HL-60/S4 treated with retinoic acid at 250 ng/mL for 4 days and 3 days (cell line): ENCODE results near the gene MAPK10.
"Not testable (repeated sequence)": the region's sequence is repeated elsewhere in the genome, so short reads cannot be mapped to it uniquely, and the experiment has no call there.

Source experiments
- in situ Hi-C: fragments of 300-500 bp; cut with MboI; formaldehyde crosslinking; loops from 2 replicates; pipeline ENCODE4 v1.7.0; 2022; ENCODE audit warnings: low sequenced_read_pairs

Gene MAPK10

DNA sequence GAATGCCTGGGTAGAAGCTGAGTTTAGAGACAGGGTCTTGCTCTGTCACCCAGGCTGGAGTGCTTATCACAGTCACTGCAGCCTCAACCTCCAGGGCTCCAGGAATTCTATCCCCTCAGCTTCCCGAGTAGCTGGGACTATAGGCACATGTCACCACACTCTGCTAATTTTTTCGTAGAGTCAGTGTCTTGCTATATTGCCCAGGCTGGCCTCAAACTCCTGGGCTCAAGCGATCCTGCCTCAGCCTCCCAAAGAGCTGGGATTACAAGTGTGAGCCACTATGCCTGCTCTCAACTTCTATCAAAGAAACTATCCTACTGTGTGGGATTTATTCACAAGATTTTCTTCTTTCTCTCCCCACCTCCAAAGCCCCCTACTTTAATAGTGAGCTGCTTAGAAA, 15.7 kb downstream of the MAPK10 start:
- in situ Hi-C loops = no loop called here

DNA sequence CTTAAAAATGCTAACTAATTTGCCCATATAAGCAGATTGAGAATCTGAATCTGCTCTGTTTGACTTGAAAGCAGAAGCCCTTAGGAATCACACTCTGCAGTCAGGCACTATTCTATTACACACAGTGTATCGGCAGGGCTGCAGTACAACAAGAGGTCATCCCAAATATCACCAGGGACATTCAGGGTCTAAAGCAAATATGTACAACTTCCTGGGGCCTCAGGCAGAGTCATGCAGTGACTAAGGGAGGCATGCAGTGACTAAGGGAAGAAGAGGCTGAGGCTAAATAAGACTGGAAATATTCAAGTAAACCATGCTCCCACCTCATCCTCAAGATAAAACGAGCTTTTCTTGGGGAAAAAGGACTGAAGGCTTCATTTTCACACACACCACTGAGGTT, 20.9 kb downstream of the MAPK10 start:
- in situ Hi-C loops = no loop called here

DNA sequence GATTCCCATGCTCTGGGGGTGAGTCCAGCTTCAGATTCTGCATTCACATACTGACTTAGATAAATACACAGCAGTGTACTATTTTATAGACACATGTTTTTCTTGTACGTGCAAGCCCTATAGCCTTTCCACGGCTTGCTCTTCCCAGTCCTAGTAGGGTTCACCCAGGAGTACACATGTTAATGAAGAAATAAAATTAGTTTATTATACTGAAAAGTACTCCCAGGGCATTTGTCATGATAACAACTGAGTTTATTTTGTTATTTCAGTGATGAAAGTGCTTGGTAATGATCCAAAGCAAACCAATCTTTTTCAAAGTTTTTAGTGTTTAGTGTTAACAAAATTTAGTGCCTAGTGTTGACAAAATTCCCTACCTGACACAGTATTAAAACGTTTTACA, 21.3 kb downstream of the MAPK10 start:
- in situ Hi-C loops = no loop called here

DNA sequence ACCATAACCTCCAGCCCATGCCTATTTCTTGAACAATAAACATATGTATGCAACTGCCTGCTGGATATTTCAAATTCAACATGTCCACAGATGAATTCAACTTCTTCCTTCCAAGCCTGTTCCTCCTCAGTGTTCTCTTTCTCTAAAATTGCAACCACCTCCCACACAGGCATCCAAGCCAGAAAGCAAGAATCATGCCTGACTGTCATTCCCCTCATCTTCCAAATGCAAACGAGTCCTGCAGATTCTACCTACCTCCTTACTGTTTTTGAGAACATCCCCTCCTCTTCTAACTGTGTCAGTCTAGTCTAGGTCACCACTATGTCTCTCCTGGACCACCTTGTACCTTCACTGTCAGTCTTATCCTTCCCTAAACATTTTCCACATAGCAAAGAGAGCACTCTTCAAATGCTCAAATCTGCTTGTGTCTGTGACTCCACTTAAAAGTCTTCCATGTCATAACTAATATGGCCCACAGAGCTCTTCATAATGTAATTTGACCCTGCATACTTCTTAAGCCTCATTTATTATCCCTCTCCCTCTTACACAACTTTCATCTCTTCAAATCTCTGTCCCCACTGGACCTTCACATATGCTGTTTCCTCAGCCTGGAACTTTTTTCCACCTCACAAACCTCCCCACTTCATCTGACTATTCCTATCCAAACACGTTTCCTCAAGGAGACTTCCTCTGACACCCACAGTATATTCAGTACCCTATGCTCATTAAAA, 25.7 kb downstream of the MAPK10 start:
- in situ Hi-C loops = no loop called here

DNA sequence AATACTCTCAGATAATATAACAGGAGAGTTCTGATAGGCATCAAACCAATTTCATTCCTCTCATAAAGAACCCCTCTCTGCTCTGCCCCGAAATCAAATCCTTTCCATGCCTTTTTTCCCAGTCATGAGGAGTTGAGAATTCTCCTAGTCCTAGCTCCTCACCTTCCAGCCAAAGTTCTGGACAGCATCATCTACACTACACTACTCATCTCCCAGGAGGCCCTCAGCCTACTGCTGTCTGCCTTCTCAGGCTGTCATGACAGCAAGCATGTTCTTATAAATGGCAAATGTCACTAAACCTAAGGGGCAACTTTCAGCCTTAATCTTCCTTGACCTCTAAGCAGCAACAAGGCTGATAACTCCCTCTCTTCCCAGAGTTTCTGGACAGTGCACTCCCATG, 26.6 kb downstream of the MAPK10 start:
- in situ Hi-C loops = no loop called here

DNA sequence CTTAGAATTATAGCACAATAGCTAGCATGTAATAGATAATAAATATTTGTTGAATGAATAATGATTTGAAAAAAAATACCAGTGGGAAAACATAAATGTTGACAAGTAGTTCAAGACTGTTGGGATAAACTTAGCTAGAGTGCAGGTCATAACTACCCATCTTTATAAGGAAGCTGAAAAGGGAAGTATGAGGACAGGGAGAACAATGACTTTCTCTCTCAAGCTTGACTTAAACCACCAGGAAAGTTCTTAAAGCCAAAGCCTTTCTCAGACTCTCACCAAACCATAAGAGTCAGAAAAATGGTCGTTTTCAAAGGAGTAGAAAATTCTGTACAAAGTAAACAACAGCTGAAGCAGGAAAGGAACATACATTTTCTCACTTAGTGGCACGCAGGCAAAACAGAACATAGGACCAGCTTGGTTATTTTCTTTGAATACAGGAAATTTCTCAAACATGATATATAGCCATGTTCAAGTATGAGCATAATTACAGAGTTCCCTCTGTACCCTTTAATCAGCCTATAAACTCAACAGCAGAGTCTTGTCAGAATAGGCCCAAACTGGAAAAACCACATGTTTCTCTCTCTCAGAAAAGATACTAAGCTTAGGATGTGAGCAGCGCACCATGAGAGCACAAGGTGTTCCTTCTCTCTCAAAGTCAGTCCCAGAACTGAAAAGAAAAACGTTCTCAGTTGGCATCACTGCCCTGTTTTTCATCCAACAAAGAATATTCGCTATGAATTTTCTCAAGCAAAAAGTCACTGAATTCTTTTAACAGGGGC, 28.7 kb downstream of the MAPK10 start:
- in situ Hi-C loops = no loop called here

DNA sequence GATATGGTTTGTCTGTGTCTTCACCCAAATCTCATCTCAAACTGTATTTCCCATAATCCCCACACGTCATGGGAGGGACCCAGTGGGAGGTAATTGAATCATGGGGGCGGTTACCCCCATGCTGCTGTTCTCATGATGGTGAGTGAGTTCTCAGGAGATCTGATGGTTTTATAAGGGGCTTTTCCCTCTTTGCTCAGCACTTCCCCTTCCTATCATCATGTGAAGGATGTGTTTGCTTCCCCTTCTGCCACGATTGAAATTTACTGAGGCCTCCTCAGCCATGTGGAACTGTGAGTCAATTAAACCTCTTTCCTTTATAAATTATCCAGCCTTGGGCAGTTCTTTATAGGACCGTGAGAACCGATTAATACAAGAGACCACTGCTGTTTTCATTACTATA, 29.4 kb downstream of the MAPK10 start:
- in situ Hi-C loops = not testable (repeated sequence)

DNA sequence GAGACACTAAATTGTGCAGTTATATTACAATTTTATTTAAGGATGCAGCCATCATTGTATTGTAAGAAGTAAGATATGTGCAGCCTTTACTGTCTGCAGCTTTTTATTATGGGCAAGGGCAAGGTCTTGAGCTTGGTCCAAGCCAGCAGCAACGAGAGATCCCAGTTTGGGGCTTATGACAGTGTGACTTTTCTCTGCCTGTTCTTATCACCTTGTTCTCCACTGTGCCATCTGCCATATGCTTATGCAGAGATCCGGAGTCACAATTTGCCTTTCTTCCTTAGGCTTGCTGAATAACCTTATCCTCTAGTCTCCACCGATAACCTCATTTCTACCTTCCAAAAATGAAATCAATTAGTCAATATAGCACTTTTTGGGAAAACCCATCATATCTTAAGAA, 30.4 kb downstream of the MAPK10 start:
- in situ Hi-C loops = no loop called here

DNA sequence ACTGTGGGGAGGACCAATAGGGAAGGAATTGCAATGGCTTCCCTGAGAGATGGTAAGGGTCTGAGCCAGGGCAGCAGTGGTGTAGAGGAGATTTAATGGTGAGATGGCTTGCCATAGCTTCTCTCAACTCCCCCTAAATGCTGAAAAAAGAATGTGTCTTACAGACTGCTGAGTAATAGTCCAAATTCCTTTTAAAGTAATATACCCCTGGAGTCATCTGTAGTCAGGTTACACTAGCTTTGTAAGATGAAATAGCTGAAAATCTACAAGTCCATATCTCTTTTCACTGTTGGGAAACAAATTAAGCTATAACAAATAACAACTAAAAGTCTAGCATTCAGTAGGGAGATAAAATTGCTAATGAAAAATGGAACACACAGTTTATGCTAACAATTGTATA, 33.5 kb downstream of the MAPK10 start:
- in situ Hi-C loops = no loop called here

DNA sequence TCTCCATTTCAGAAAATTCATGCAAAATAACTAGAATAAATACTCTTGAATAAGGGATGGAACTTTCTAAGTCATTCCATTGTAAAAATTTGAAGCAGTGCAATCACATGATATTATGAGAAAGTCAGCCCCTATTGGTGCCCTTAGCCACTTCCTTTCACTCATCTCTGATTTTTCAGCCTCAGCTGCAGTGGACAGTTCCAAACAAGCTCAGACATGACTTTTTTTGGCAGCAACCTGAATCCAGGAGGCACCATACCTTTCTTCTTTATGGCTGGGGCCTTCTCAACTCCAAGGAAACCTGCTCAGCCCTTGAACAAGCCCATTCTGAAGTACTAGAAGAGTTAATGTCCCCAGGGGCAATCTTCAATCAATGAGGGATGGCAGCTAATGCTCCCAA, 40.5 kb downstream of the MAPK10 start:
- in situ Hi-C loops = no loop called here

DNA sequence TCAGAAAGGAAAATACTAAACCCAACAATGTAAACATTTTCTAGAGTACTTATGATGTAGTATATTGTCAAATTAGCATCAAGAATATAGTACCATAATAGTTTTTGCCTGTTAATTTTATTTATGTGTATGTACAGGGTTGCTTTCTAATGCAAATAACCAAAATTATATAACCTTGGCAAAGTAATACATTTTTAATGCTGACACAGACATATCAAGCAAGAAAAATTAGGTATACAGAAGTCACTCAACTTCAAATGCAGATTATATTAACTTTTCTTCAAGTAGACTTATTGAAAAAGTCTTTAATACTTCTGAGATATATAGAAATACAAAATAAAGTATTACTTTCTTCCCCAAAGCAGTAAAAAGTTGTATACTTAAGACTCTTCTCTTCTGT, 44.3 kb downstream of the MAPK10 start:
- in situ Hi-C loops = no loop called here

DNA sequence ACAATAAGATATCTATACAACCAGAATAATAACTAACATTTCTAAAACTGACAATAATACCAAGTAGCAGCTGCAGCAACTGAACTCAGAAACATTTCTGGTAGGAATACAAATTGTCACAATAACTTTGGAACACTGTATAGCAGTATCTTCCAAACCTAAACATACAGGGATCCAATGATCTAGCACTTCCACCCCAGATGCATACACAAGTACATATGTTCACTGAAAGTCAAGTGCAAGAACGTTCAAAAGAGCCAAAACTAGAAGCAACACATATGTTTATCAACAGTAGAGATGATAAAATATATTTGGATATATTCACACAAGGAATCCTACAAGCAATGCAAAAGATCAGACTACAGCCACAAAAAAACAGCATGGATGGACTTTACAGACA, 46.2 kb downstream of the MAPK10 start:
- in situ Hi-C loops = no loop called here

DNA sequence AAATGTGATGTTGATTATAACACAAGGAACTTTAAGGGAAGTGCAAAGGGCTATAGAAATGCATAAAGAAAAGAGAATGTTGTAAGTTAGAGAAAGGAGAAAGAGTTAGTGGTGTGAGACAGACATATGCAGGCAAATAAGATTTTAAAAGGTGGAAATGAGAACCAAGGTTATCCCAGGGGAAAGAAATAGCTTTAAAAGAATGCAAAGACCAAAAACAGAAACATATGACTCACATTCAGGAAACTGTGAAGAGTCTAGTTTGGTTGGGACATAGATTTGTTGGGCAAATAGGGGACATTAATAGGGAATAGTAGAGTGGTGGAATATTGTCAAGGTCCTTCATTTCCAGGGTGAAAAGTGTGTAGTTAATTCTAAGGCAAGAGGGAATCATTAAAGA, 52.4 kb downstream of the MAPK10 start:
- in situ Hi-C loops = no loop called here

DNA sequence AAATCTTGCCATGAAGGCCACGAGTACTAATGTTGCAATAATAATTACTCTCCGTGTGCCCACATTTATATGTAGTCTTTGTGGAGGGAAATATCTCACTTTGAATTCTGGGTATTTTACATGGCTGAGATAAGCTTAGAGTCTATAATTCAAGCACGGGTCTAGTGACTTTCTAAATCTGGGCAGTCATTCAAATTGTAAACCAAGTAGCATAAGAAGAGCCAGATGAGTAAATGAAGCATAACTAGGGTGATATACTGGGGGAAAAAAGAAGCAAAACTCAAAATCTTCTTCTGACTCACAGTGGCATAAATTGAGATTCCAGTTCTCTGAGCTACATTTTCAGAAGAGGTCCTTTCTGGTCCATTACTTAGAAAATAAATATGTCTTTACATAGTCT, 53.0 kb downstream of the MAPK10 start:
- in situ Hi-C loops = no loop called here

DNA sequence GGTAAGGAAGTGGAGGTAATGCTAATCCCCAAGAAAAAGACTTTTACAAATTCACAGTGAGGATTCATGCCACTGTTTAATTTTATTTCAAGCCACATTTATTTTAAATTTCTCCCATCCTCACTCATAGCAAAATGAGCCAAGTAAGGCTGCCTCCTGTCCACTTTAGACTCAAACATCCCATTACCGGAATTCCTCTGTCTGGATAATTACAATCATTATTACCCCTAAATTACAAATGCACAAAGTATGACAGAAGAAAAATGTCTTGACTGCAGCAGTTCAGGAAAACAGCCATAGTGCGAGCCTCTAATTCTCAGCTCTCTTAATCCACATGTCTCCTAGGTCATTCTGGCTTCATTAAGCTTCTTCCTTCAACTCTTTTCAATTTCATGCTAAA, 57.0 kb downstream of the MAPK10 start:
- in situ Hi-C loops = no loop called here

DNA sequence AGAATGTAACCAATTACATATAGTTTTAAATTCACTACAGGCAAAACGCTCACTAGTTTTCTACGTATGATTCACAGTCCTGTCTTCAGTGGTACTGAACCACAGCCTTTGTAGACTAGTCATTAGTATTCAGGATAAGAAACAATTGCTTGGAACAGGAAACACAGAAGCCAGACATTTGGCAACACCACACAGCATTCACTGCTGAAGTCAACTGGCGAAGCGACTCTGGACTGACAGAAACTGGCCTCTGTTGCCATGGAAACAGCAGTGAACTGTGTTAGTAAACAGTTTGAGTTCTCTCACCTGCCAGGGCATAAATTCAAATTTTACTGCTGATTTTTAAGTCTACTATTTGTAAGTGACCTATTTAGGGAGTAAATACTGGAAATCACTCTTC, 57.6 kb downstream of the MAPK10 start:
- in situ Hi-C loops = no loop called here

DNA sequence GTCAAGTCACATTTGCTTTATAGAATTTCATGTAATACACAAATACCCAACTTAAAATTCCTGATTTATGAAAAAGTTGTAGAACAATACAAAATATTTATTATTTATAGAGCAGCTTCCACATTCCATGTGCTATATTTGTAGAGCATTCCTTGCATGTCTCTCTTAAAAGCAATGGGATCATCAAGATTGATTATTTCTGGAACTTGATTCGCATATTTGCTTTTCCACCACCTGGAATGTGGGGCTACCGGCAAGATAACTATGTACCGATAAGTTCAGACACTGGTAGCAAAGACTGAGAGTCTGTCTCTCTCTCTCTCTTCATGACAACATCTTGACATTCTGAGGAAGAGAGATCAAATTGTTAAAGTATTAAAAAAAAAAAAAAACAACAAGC, 59.3 kb downstream of the MAPK10 start:
- in situ Hi-C loops = no loop called here

DNA sequence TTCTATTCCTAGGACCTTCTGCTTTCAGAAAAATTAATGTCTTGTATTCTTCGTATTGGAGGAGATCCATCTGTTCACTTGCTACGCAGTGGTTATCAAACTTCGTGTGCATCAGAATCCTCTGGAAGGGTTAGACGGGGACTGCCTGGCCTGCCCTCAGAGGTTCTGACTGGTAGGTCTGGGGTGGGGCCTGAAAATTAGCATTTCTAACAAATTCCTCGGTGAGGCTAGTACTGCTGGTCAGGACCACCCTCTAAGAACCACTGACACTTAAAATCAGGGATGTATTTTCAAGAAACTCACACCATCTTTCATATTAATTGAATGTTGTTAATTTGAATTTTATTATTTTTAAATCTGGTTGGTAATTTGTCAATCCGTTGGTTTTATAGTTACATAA, 63.0 kb downstream of the MAPK10 start:
- in situ Hi-C loops = no loop called here

DNA sequence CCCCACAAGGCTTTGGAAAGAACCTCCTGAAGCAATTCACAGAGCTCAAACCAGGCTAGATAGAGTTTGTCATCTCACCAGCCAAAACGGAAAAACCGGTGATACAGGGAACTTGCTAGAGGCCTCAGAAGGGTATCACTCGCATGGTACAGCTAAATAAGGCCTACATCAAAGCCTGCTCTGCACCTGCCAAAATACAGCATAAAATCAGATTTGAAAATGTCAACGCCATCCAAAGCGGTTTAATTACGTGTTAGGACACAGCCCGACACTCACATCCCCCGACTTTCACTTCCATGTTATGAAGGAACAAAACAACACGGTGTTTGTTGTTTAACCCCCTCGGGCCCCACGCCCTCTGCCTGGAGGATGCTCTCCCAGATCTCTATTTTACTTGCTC, 65.0 kb downstream of the MAPK10 start:
- in situ Hi-C loops = no loop called here

DNA sequence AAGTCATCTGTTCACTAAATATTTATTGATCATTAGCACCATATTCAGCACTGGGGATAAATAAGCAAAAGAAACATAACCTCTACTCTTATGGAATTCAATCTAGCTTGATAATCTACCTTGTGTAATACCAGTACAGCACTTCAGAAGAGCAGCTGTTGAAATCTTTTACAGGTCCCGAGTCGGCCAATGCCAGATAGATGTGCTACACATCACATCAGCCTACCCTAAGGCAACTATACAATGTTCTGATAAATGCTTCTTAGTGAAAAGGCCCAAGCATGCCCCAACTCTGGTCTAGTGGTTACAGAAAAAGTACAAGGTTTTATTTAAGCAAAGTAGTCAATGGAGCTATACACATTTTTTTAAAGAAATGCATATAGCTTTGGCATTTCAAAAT, 68.7 kb downstream of the MAPK10 start:
- in situ Hi-C loops = no loop called here

DNA sequence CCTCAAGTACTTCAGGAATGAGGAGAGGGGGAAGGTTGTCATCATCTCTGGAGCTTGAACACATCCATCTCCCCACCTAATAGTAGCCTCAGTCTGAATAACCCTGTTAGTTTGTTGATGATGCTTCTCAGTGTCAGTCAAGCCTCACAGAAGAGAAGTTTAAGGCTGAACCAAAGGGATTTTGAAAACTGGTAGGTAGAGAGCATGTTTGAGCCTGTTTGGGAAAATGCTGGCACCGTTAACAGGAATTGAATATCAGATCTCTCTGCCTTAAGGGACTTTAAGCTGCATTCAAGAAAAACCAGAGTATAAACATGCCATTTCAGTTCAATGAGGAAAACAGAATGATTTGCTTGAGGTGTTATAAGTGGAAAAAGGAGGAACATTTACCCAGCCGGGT, 73.1 kb downstream of the MAPK10 start:
- in situ Hi-C loops = no loop called here

DNA sequence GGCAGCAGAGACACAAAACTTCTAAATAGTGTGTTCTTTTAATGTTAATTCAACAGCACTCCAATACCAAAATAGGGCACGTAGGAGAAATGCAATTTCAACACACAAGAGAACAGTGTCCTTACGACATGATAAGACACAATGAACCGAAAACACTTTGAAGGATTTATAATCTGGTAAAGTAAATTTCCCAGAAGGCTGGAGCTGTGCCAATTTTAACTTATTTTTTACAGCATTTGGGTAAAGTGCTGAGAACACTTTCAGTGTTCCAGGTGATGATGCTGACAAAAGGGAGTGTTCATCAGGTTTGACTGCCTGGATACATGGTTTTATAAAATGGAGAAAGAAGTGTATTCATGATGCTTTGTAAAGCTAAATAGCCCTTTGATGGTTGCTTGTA, 76.5 kb downstream of the MAPK10 start:
- in situ Hi-C loops = no loop called here

DNA sequence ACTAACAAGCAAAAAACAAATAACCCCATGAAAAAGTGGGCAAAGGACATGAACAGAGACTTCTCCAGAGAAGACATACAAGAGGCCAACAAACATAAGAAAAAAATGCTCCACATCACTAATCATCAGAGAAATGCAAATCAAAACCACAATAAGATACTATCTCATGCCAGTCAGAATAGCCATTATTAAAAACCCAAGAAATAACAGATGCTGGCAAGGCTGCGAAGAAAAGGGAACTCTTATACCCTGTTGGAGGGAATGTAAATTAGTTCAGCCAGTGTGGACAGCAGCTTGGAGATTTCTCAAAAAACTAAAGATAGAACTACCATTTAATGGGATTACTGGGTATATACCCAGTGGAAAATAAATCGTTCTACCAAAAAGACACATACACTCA, 79.6 kb downstream of the MAPK10 start:
- in situ Hi-C loops = no loop called here
